Prostate gland (tissue), 2 donors: Measurements from ENCODE around the gene SEC14L2. TPM values are rescaled to one million over a fixed set of nuclear protein-coding genes. Genes with fewer than 3 reads are reported as not detected.

Experiments used
- DNase-seq: peaks from one replicate; pipeline ENCODE4 v3.0.0-alpha.2; 2019; ENCODE audit warnings: low spot score
- H3K27ac ChIP-seq, 2 donors: fragments of 200-600 bp; sonication (generic); 2 replicates each; pipeline ENCODE4 v1.5.1; 2017 to 2019
- H3K27me3 ChIP-seq: fragments of 200-600 bp; sonication (generic); replicated peaks from 2 replicates; pipeline ENCODE4 v1.5.1; 2019; ENCODE audit not compliant: insufficient read depth
- H3K36me3 ChIP-seq, 2 donors: fragments of 200-600 bp; sonication (generic); 1 replicate in 1 of 2; 2 replicates in 1 of 2; pipeline versions ENCODE4 v1.5.1 to v1.8.1; 2017 to 2019
- H3K4me1 ChIP-seq: fragments of 200-600 bp; sonication (generic); replicated peaks from 2 replicates; pipeline ENCODE4 v1.5.1; 2019
- H3K4me3 ChIP-seq, 2 donors: fragments of 200-600 bp; sonication (generic); 2 replicates each; pipeline ENCODE4 v1.5.1; 2017 to 2019
- H3K9me3 ChIP-seq: fragments of 200-600 bp; sonication (generic); 2 replicates; pipeline ENCODE4 v1.5.1; 2017
- CTCF ChIP-seq, 4 experiments: fragments of 200-600 bp in 2 of 4; fragments of 450-650 bp in 2 of 4; sonication (generic) in 2 of 4; IDR thresholded peaks; 1 replicate in 3 of 4; 2 replicates in 1 of 4; pipeline ENCODE4 v1.5.1; 2016 to 2019; ENCODE audit warnings: antibody characterized with exemption in 4 of 4, mild to moderate bottlenecking in 2 of 4, moderate library complexity in 2 of 4
- POLR2A ChIP-seq: fragments of 450-650 bp; IDR thresholded peaks from one replicate; pipeline ENCODE4 v1.6.1; 2016; ENCODE audit warnings: antibody characterized with exemption, mild to moderate bottlenecking
- POLR2AphosphoS5 ChIP-seq: sonication (generic); formaldehyde crosslinking; IDR thresholded peaks from one replicate; pipeline ENCODE4 v1.6.1; 2017; ENCODE audit warnings: antibody characterized with exemption
- WGBS: methylation state at CpG from one replicate; pipeline ENCODE4 v1.1.5; 2018; 5-methylcytosine and 5-hydroxymethylcytosine counted together
- intact Hi-C: fragments of 100-400 bp; cut with DNase I; formaldehyde crosslinking; loops from one replicate; pipeline ENCODE4 v1.14.2; 2022
- total RNA-seq, 2 donors: library from RNA; depleted of rRNA; stranded (reverse); fragments of >200 nt; gene quantifications; one replicate each; pipeline ENCODE4 v1.1.0, GENCODE V29; 2016

The SEC14L2 gene
- total RNA-seq, 2 donors from 2014 or later: 16.8 to 31.1 TPM

- TF ChIP-seq POLR2A (no peak), POLR2AphosphoS5 (no peak), CTCF (IDR thresholded peaks at IDR 0.05) (no peak)
- Histone ChIP-seq H3K4me3 (no peak overlapping the region), H3K4me1 (peaks cover 10% of the 10 kb centered on the region), H3K27me3 (no peaks in the 10 kb centered on the region), H3K27ac (no peak overlapping the region), H3K36me3 (peaks cover 0 to 3% of the 10 kb centered on the region in 2 donors), H3K9me3 (no peaks in the 10 kb centered on the region)
- DNase-seq: no peak
- 50% methylated on average over 22 of the region's 22 CpGs for WGBS
- intact Hi-C loops: loop anchor here (2.0 kb wide), 2 partner anchors 29 to 69 kb away; partner anchors contain the start of genes CASTOR1 and RNF215
Observed at GRCh38 chr22:30357650-30358215, 39.1 kb upstream of the SEC14L2 start.

GRCh38 chr22:30358541-30358940, 38.3 kb upstream of the SEC14L2 start:
- intact Hi-C loops: no loop called here

GRCh38 chr22:30361916-30362650, 34.7 kb upstream of the SEC14L2 start:
- DNase-seq: no peak

More at GRCh38 chr22:30358541-30358940, 38.3 kb upstream of the SEC14L2 start:
- H3K27me3 ChIP-seq: no peaks in the 10 kb centered on the region
- DNase-seq: no peak
- no peaks in the 10 kb centered on the region for H3K36me3 ChIP-seq
- H3K4me3 ChIP-seq: no peak overlapping the region
- H3K9me3 ChIP-seq: no peaks in the 10 kb centered on the region
- no peak overlapping the region for H3K27ac ChIP-seq
- 92% methylated on average over 6 of the region's 6 CpGs for WGBS
- TF ChIP-seq POLR2AphosphoS5 (no peak), POLR2A (no peak), CTCF (IDR thresholded peaks at IDR 0.05) (no peak)
- H3K4me1 ChIP-seq: peaks cover 10% of the 10 kb centered on the region

GRCh38 chr22:30362651-30363281, 34.1 kb upstream of the SEC14L2 start:
- Histone ChIP-seq H3K4me1 (no peaks in the 10 kb centered on the region), H3K27ac (no peak overlapping the region), H3K9me3 (no peaks in the 10 kb centered on the region), H3K4me3 (no peak overlapping the region), H3K36me3 (no peaks in the 10 kb centered on the region), H3K27me3 (no peaks in the 10 kb centered on the region)
- WGBS: 76% methylated on average over 7 of the region's 7 CpGs
- TF ChIP-seq CTCF (IDR thresholded peaks at IDR 0.05): no peak
- no peak for TF ChIP-seq POLR2A
- no peak for TF ChIP-seq POLR2AphosphoS5
- no peak for DNase-seq
- intact Hi-C loops: no loop called here

More at GRCh38 chr22:30361916-30362650, 34.7 kb upstream of the SEC14L2 start:
- TF ChIP-seq POLR2AphosphoS5 (no peak), CTCF (IDR thresholded peaks at IDR 0.05) (no peak), POLR2A (no peak)
- H3K4me1 ChIP-seq: no peaks in the 10 kb centered on the region
- no peaks in the 10 kb centered on the region for H3K9me3 ChIP-seq
- 81% methylated on average over 10 of the region's 10 CpGs for WGBS
- H3K4me3 ChIP-seq: no peak overlapping the region
- H3K27me3 ChIP-seq: no peaks in the 10 kb centered on the region
- intact Hi-C loops: no loop called here
- H3K36me3 ChIP-seq: no peaks in the 10 kb centered on the region
- H3K27ac ChIP-seq: no peak overlapping the region
